Prostate gland (tissue), 2 donors: ENCODE data around the gene SFMBT1.

Experiments
- CTCF ChIP-seq, 4 experiments: fragments of 200-600 bp in 2 of 4; fragments of 450-650 bp in 2 of 4; sonication (generic) in 2 of 4; IDR thresholded peaks; 1 replicate in 3 of 4; 2 replicates in 1 of 4; pipeline ENCODE4 v1.5.1; 2016 to 2019; ENCODE audit warnings: antibody characterized with exemption in 4 of 4, mild to moderate bottlenecking in 2 of 4, moderate library complexity in 2 of 4
- POLR2A ChIP-seq: fragments of 450-650 bp; IDR thresholded peaks from one replicate; pipeline ENCODE4 v1.6.1; 2016; ENCODE audit warnings: antibody characterized with exemption, mild to moderate bottlenecking
- POLR2AphosphoS5 ChIP-seq: sonication (generic); formaldehyde crosslinking; IDR thresholded peaks from one replicate; pipeline ENCODE4 v1.6.1; 2017; ENCODE audit warnings: antibody characterized with exemption

GRCh38 chr3:53068176-53068575 lies 22.3 kb upstream of the SFMBT1 start:
- TF ChIP-seq CTCF (IDR thresholded peaks at IDR 0.05) (no peak), POLR2AphosphoS5 (no peak), POLR2A (no peak)
